Stimulated activated effector memory CD8-positive, alpha-beta T cell treated with anti-CD3 and anti-CD28 coated beads, Interleukin-12 subunit alpha, Interleukin-12 subunit beta, amount 100 ng/mL, for 72 hours (primary cell): ENCODE results near the gene GPR153.
A peak's percentile ranks its signal among the peaks of the same experiment; 100 is the strongest.
"Not testable (repeated sequence)": the region's sequence is repeated elsewhere in the genome, so short reads cannot be mapped to it uniquely, and the experiment has no call there.

ENCODE experiments used
- ATAC-seq: fragments of 150-1000 bp; cut with Tn5 transposase; 2 replicates; pipeline ENCODE4 v1.10.0; 2021
- DNase-seq, 2 donors: peaks; one replicate each; pipeline ENCODE4 v3.0.0; 2021 to 2022; ENCODE audit warnings: low spot score in 2 of 2
- H3K27ac Mint-ChIP-seq: one replicate; pipeline ENCODE4 v1.8.0; 2022; ENCODE audit warnings: mild to moderate bottlenecking, mixed read lengths
- H3K36me3 Mint-ChIP-seq: one replicate; pipeline ENCODE4 v1.8.0; 2022; ENCODE audit warnings: mild to moderate bottlenecking, mixed read lengths
- H3K4me1 Mint-ChIP-seq: one replicate; pipeline ENCODE4 v1.8.0; 2022; ENCODE audit warnings: mixed read lengths
- H3K4me3 Mint-ChIP-seq: one replicate; pipeline ENCODE4 v1.8.0; 2022; ENCODE audit warnings: mild to moderate bottlenecking, mixed read lengths
- H3K9me3 Mint-ChIP-seq: one replicate; pipeline ENCODE4 v1.8.0; 2022; ENCODE audit warnings: mixed read lengths

GPR153 gene

GRCh38 chr1:6241107-6241886 is 19.6 kb downstream of the GPR153 start:
- ATAC-seq (no peak), DNase-seq (no peak)
- Mint-ChIP-seq H3K27ac (no peak overlapping the region), H3K36me3 (no peaks in the 10 kb centered on the region), H3K4me1 (peaks cover 16% of the 10 kb centered on the region), H3K9me3 (no peaks in the 10 kb centered on the region), H3K4me3 (peak overlapping the region; percentile 30)

GRCh38 chr1:6239950-6240768 is 20.7 kb downstream of the GPR153 start:
- no peaks in the 10 kb centered on the region for H3K36me3 Mint-ChIP-seq
- no peak overlapping the region for H3K4me3 Mint-ChIP-seq
- ATAC-seq (no peak), DNase-seq (no peak)
- H3K9me3 Mint-ChIP-seq: no peaks in the 10 kb centered on the region
- H3K27ac Mint-ChIP-seq: no peak overlapping the region
- H3K4me1 Mint-ChIP-seq: peaks cover 13% of the 10 kb centered on the region

DNA sequence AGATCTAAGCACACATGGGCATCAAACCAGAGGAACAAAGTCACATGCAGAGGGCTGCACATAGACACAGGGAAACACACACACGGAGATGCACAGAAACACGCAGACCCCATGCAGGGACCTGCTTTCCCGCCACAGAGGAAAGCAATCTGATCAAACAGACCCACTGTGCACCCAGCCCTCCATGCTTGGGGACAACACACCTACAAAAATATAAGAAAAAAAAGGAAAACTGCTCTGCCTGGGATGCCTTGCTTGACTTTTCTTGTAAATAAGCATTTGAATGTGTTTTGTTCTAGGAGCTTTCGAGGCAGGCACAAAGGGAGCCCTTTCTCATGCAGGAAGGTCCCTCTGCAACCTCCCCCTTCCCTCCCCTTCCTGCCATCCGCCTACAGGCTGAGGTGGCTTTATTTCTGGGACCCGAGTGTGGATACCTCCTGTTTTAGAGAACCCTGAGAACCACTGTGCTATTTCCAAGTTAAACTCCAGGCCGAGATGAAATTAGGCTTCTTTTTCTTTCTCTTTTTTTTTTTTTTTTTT is 21.6 kb downstream of the GPR153 start:
- DNase-seq: no peak
- Mint-ChIP-seq H3K4me3 (no peak overlapping the region), H3K9me3 (no peaks in the 10 kb centered on the region), H3K36me3 (no peaks in the 10 kb centered on the region), H3K4me1 (peaks cover 19% of the 10 kb centered on the region), H3K27ac (no peak overlapping the region)
- no peak for ATAC-seq

DNA sequence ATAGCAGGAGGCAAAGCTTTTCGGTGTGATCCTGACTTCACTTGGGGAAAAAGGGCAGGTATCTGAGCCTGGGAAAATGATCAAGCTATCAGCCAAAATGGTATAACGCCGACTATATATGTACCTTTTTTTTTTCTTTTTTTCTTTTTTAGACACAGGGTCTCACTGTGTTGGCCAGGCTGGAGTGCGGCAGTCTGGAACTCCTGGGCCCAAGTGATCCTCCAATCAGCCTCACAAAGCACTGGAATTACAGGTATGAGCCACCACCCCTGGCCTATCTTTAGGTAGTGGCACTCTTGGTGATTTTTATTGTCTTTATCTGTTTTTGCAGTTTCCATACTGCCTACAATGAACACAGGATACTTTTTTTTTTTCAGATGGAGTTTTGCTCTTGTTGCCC is 23.8 kb downstream of the GPR153 start:
- ATAC-seq: no peak
- peak overlapping the region; percentile 14 for H3K4me3 Mint-ChIP-seq
- H3K9me3 Mint-ChIP-seq: no peaks in the 10 kb centered on the region
- DNase-seq: no peak
- peaks cover 19% of the 10 kb centered on the region for H3K36me3 Mint-ChIP-seq
- H3K27ac Mint-ChIP-seq: no peak overlapping the region
- H3K4me1 Mint-ChIP-seq: peaks cover 24% of the 10 kb centered on the region

DNA sequence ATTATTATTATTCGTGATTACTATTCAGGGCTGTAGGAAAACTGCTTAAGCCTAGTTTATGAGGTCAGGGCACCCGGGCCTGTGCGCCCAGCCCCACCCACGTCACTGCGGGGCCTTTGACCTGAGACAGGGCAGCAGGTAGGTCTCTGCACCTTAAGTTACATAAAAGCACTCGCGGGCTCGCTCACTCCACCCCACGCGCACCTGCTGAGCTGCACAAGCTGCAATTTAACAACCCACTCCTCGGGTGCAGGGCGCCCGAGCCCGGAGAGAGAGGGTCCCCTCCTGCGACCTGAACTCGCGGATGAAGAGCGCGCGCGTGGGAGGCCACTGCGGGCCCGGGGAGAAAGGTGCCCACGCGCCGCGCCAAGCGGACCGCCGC is 25.6 kb downstream of the GPR153 start:
- DNase-seq (no peak), ATAC-seq (peak; percentile 15)
- Mint-ChIP-seq H3K36me3 (peaks cover 37% of the 10 kb centered on the region), H3K4me1 (peaks cover 16% of the 10 kb centered on the region), H3K9me3 (no peaks in the 10 kb centered on the region), H3K27ac (peak overlapping the region; percentile 70), H3K4me3 (peak overlapping the region; percentile 82)

DNA sequence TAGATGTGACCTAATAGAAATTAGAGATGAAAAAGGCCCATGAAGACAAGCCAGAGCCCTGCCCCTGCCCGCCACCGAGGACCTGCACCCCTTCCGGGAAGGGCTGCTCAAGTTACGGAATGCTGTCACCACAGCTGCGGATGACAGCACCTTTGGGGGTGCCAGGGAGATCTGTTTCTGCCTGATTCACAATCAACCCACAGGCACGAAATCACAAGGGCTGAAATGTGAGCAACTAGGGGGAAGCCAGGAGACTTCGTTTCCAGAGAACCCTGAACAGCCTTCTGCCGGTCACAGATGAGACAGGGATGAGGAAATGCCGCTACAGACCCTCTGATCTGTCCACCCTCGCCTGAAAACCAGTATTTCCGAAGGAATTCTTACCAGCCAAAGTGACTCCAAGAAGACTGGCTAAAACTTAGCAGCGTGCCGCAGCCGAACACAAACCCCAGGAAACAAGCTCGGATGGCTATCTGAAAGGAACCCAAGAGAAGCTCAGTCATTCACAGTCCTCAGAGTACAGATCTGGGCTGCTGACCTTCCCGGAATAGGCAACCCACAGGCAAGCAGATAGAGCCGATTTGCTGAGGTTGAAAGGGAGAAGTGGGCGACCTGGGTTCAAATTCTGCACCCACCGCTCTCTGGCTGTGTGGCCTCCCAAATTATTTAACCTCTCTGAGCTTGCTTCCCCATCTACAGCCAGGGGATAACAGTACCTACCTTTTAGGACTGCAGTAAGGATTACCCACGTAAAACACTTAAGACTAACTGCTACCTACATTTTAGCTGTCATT is 26.2 kb downstream of the GPR153 start:
- Mint-ChIP-seq H3K4me3 (peak overlapping the region; percentile 82), H3K36me3 (peaks cover 43% of the 10 kb centered on the region), H3K9me3 (no peaks in the 10 kb centered on the region), H3K4me1 (peaks cover 16% of the 10 kb centered on the region), H3K27ac (peak overlapping the region; percentile 70)
- ATAC-seq (no peak), DNase-seq (no peak)

- H3K9me3 Mint-ChIP-seq: no peaks in the 10 kb centered on the region
- no peak overlapping the region for H3K4me3 Mint-ChIP-seq
- ATAC-seq (no peak), DNase-seq (no peak)
- no peak overlapping the region for H3K27ac Mint-ChIP-seq
- peaks cover 56% of the 10 kb centered on the region for H3K36me3 Mint-ChIP-seq
- peaks cover 12% of the 10 kb centered on the region for H3K4me1 Mint-ChIP-seq
Observed at GRCh38 chr1:6233376-6233775, 27.5 kb downstream of the GPR153 start.

DNA sequence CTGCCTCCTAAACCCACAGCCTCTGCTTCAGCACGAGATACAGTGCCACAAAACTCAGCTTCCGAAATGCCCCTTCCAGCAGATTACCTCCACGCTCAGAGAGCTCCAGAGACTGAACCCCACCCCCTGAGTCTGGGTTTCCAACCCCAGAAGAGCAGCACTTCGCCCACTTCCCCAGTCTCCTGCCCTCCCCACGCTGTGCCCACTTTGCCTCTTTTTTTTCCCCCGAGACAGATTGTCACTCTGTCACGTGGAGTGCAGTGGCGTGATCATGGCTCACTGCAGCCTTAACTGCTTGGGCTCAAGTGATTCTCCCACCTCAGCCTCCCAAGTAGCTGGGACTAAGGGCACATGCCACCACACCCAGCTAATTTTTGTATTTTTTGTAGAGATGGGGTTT is 35.2 kb downstream of the GPR153 start:
- H3K27ac Mint-ChIP-seq: no peak overlapping the region

GRCh38 chr1:6224718-6225117 is 36.2 kb downstream of the GPR153 start:
- DNase-seq (no peak), ATAC-seq (no peak)
- Mint-ChIP-seq H3K9me3 (no peaks in the 10 kb centered on the region), H3K27ac (no peak overlapping the region), H3K4me3 (no peak overlapping the region), H3K4me1 (peaks cover 6% of the 10 kb centered on the region), H3K36me3 (peaks cover 93% of the 10 kb centered on the region)

More for the DNA sequence above, 35.2 kb downstream of the GPR153 start:
- no peak for ATAC-seq
- Mint-ChIP-seq H3K4me1 (peaks cover 6% of the 10 kb centered on the region), H3K4me3 (no peak overlapping the region), H3K36me3 (peaks cover 98% of the 10 kb centered on the region), H3K9me3 (no peaks in the 10 kb centered on the region)
- DNase-seq: no peak

DNA sequence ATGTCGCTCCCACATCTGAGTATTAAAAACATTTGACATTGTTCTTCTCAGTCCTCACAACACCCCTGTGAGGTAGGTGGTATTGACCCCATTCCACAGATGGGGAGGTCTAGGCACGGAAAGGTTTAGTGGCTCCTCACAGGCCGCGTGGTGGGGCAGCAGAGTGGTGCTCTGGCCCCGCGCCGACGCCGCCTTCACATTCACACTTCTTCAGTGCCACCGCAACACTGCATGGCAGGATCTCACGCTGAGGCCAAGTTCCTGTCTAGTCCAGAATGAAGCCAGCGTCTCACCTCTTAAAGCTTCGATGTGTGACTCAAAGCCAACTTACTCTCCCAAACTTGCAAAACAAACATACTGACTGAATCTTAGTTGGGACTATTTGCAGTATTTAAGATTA is 37.3 kb downstream of the GPR153 start:
- ATAC-seq: no peak
- DNase-seq: no peak
- H3K4me3 Mint-ChIP-seq: no peak overlapping the region
- no peaks in the 10 kb centered on the region for H3K9me3 Mint-ChIP-seq
- peaks cover 82% of the 10 kb centered on the region for H3K36me3 Mint-ChIP-seq
- H3K4me1 Mint-ChIP-seq: peaks cover 6% of the 10 kb centered on the region
- H3K27ac Mint-ChIP-seq: peak overlapping the region; percentile 10

- no peaks in the 10 kb centered on the region for H3K9me3 Mint-ChIP-seq
- H3K4me1 Mint-ChIP-seq: peaks cover 6% of the 10 kb centered on the region
- no peak for ATAC-seq
- no peak overlapping the region for H3K4me3 Mint-ChIP-seq
- no peak for DNase-seq
- no peak overlapping the region for H3K27ac Mint-ChIP-seq
- H3K36me3 Mint-ChIP-seq: peaks cover 73% of the 10 kb centered on the region
Observed at GRCh38 chr1:6222636-6223035, 38.3 kb downstream of the GPR153 start.

GRCh38 chr1:6221210-6221784 is 39.6 kb downstream of the GPR153 start:
- no peak for DNase-seq
- Mint-ChIP-seq H3K9me3 (no peaks in the 10 kb centered on the region), H3K27ac (no peak overlapping the region), H3K36me3 (peaks cover 59% of the 10 kb centered on the region), H3K4me1 (peaks cover 6% of the 10 kb centered on the region), H3K4me3 (no peak overlapping the region)
- no peak for ATAC-seq

- H3K27ac Mint-ChIP-seq: no peak overlapping the region
- no peaks in the 10 kb centered on the region for H3K4me1 Mint-ChIP-seq
- ATAC-seq (no peak), DNase-seq (no peak)
- peaks cover 49% of the 10 kb centered on the region for H3K36me3 Mint-ChIP-seq
- no peak overlapping the region for H3K4me3 Mint-ChIP-seq
- no peaks in the 10 kb centered on the region for H3K9me3 Mint-ChIP-seq
Observed at GRCh38 chr1:6220236-6220635, 40.7 kb downstream of the GPR153 start.

- not testable (repeated sequence) for H3K27ac Mint-ChIP-seq, H3K4me3 Mint-ChIP-seq, H3K4me1 Mint-ChIP-seq, ATAC-seq, H3K9me3 Mint-ChIP-seq, DNase-seq
- peaks cover 43% of the 10 kb centered on the region for H3K36me3 Mint-ChIP-seq
Observed at GRCh38 chr1:6219641-6220040, 41.3 kb downstream of the GPR153 start.
